Trophoblast cell (in vitro differentiated cells and primary cell): ENCODE measurements around the gene BEND6.
A peak's percentile ranks its signal among the peaks of the same experiment; 100 is the strongest.
"Not testable (repeated sequence)": the region's sequence is repeated elsewhere in the genome, so short reads cannot be mapped to it uniquely, and the experiment has no call there.

Source experiments
- DNase-seq, 2 donors: peaks; one replicate each; pipeline ENCODE4 v3.0.0-alpha.2; 2016
- H2AFZ ChIP-seq: 2 replicates; pipeline ENCODE4 v1.6.1; 2013; ENCODE audit warnings: low read length, moderate library complexity, mild to moderate bottlenecking; ENCODE audit not compliant: insufficient read depth, poor library complexity
- H2AK5ac ChIP-seq: 2 replicates; pipeline ENCODE4 v1.6.1; 2013; ENCODE audit warnings: mild to moderate bottlenecking, low read length
- H2BK120ac ChIP-seq: 2 replicates; pipeline ENCODE4 v1.6.1; 2013; ENCODE audit warnings: low read length, mild to moderate bottlenecking, moderate library complexity; ENCODE audit not compliant: insufficient read depth, poor library complexity
- H2BK12ac ChIP-seq: 2 replicates; pipeline ENCODE4 v1.6.1; 2013; ENCODE audit warnings: mild to moderate bottlenecking, low read length, moderate library complexity
- H2BK5ac ChIP-seq: 2 replicates; pipeline ENCODE4 v1.6.1; 2013; ENCODE audit warnings: low read length, low read depth, moderate library complexity, mild to moderate bottlenecking; ENCODE audit not compliant: poor library complexity
- H3K14ac ChIP-seq: 2 replicates; pipeline ENCODE4 v1.6.1; 2013; ENCODE audit warnings: mild to moderate bottlenecking, low read length
- H3K18ac ChIP-seq: 2 replicates; pipeline ENCODE4 v1.6.1; 2013; ENCODE audit warnings: mild to moderate bottlenecking, low read length
- H3K23ac ChIP-seq: 2 replicates; pipeline ENCODE4 v1.6.1; 2013; ENCODE audit warnings: low read length
- H3K27ac ChIP-seq: 2 replicates; pipeline ENCODE4 v1.5.1; 2013; ENCODE audit warnings: low read depth, mild to moderate bottlenecking, inconsistent platforms, low read length, moderate library complexity
- H3K27me3 ChIP-seq: 2 replicates; pipeline ENCODE4 v1.6.1; 2013; ENCODE audit warnings: inconsistent platforms, mild to moderate bottlenecking, low read length, moderate library complexity; ENCODE audit not compliant: insufficient read depth
- H3K36me3 ChIP-seq, 2 experiments: 1 replicate in 1 of 2; 2 replicates in 1 of 2; pipeline ENCODE4 v1.6.1; 2013; ENCODE audit warnings: low read length in 2 of 2, mild to moderate bottlenecking in 2 of 2, moderate library complexity in 1 of 2; ENCODE audit not compliant: insufficient read depth in 2 of 2, control insufficient read depth in 1 of 2
- H3K4ac ChIP-seq: 2 replicates; pipeline ENCODE4 v1.6.1; 2013; ENCODE audit warnings: low read depth, mild to moderate bottlenecking, low read length, moderate library complexity
- H3K4me1 ChIP-seq, 2 experiments: 1 replicate in 1 of 2; 2 replicates in 1 of 2; pipeline ENCODE4 v1.6.1; 2013; ENCODE audit warnings: low read length in 2 of 2, mild to moderate bottlenecking in 2 of 2, moderate library complexity in 1 of 2; ENCODE audit not compliant: insufficient read depth in 2 of 2, control insufficient read depth in 1 of 2
- H3K4me2 ChIP-seq: 2 replicates; pipeline ENCODE4 v1.6.1; 2013; ENCODE audit warnings: inconsistent platforms, mild to moderate bottlenecking, low read length, moderate library complexity
- H3K4me3 ChIP-seq: 2 replicates; pipeline ENCODE4 v1.5.1; 2013; ENCODE audit warnings: mild to moderate bottlenecking, low read depth, low read length, inconsistent platforms
- H3K79me1 ChIP-seq: one replicate; pipeline ENCODE4 v1.6.1; 2013; ENCODE audit warnings: low read length
- H3K79me2 ChIP-seq: 2 replicates; pipeline ENCODE4 v1.6.1; 2013; ENCODE audit warnings: low read length, mild to moderate bottlenecking; ENCODE audit not compliant: control insufficient read depth, insufficient read depth, poor library complexity
- H3K9ac ChIP-seq: 2 replicates; pipeline ENCODE4 v1.6.1; 2013; ENCODE audit warnings: mild to moderate bottlenecking, low read length
- H3K9me3 ChIP-seq: 2 replicates; pipeline ENCODE4 v1.6.1; 2013; ENCODE audit warnings: low read depth, mild to moderate bottlenecking, control low read depth, inconsistent platforms, low read length; ENCODE audit not compliant: insufficient read depth
- H4K12ac ChIP-seq: 2 replicates; pipeline ENCODE4 v1.6.1; 2013; ENCODE audit warnings: low read depth, mild to moderate bottlenecking, low read length, moderate library complexity
- H4K8ac ChIP-seq: 2 replicates; pipeline ENCODE4 v1.6.1; 2013; ENCODE audit warnings: low read depth, mild to moderate bottlenecking, low read length, moderate library complexity
- H4K91ac ChIP-seq: one replicate; pipeline ENCODE4 v1.6.1; 2013; ENCODE audit warnings: low read depth, mild to moderate bottlenecking, low read length, moderate library complexity
- WGBS: extraction: QIAGEN DNeasy Blood & Tissue Kit; methylation state at CpG from one replicate; pipeline ENCODE4 v1.1.7; 2013; ENCODE audit warnings: missing lambda C conversion rate; ENCODE audit not compliant: insufficient read length, insufficient coverage; ENCODE audit errors: extremely low coverage; 5-methylcytosine and 5-hydroxymethylcytosine counted together

BEND6 gene

GRCh38 chr6:57047257-57047585 is 92.3 kb downstream of the BEND6 start:
- no CpG with 5 or more reads among the region's 5 CpGs for WGBS
- not testable (repeated sequence) for H3K9me3 ChIP-seq, H2BK12ac ChIP-seq, H3K4ac ChIP-seq, H2BK120ac ChIP-seq, H3K4me3 ChIP-seq, H3K23ac ChIP-seq, H4K8ac ChIP-seq, H2AFZ ChIP-seq, DNase-seq, H3K27ac ChIP-seq, H3K79me1 ChIP-seq, H2BK5ac ChIP-seq, H3K9ac ChIP-seq, H4K12ac ChIP-seq, H3K18ac ChIP-seq, H4K91ac ChIP-seq, H3K4me1 ChIP-seq, H3K14ac ChIP-seq, H3K4me2 ChIP-seq, H3K79me2 ChIP-seq, H2AK5ac ChIP-seq, H3K27me3 ChIP-seq
- peaks cover 6 to 12% of the 10 kb centered on the region in 2 experiments for H3K36me3 ChIP-seq

GRCh38 chr6:57047859-57048258 is 93.0 kb downstream of the BEND6 start:
- H3K23ac ChIP-seq, H3K14ac ChIP-seq, H3K27ac ChIP-seq, DNase-seq, H2BK12ac ChIP-seq, H2BK120ac ChIP-seq, H3K4me3 ChIP-seq, H2AFZ ChIP-seq, H4K12ac ChIP-seq, H3K4me1 ChIP-seq, H3K18ac ChIP-seq, H3K9ac ChIP-seq, H3K4ac ChIP-seq, H2BK5ac ChIP-seq, H2AK5ac ChIP-seq, H4K8ac ChIP-seq, H4K91ac ChIP-seq, H3K27me3 ChIP-seq, H3K79me2 ChIP-seq, H3K9me3 ChIP-seq, H3K79me1 ChIP-seq: not testable (repeated sequence)
- no CpG with 5 or more reads among the region's 6 CpGs for WGBS
- peaks cover 7 to 12% of the 10 kb centered on the region in 2 experiments for H3K36me3 ChIP-seq
- H3K4me2 ChIP-seq = peak overlapping the region; percentile 34

- Histone ChIP-seq H3K4me2 (no peak overlapping the region), H4K12ac (no peak overlapping the region), H3K27ac (no peak overlapping the region), H4K91ac (no peak overlapping the region), H3K23ac (no peak overlapping the region), H3K14ac (no peak overlapping the region), H3K79me1 (no peaks in the 10 kb centered on the region), H3K4ac (no peak overlapping the region), H3K36me3 (peaks cover 8 to 12% of the 10 kb centered on the region in 2 experiments), H3K9ac (no peak overlapping the region), H2BK120ac (no peak overlapping the region), H3K79me2 (no peaks in the 10 kb centered on the region), H3K18ac (no peak overlapping the region), H3K27me3 (no peaks in the 10 kb centered on the region), H2BK5ac (no peak overlapping the region), H3K4me3 (no peak overlapping the region), H3K9me3 (no peaks in the 10 kb centered on the region), H2AK5ac (no peak overlapping the region), H4K8ac (no peak overlapping the region), H2BK12ac (no peak overlapping the region), H3K4me1 (no peaks in the 10 kb centered on the region), H2AFZ (no peak overlapping the region)
- DNase-seq = no peak
- WGBS = no CpG with 5 or more reads among the region's 5 CpGs
Measured at GRCh38 chr6:57048577-57048976, 93.7 kb downstream of the BEND6 start.

GRCh38 chr6:57063847-57064246 is 108.9 kb downstream of the BEND6 start:
- Histone ChIP-seq H4K8ac (no peak overlapping the region), H4K12ac (no peak overlapping the region), H2AFZ (no peak overlapping the region), H3K4me2 (no peak overlapping the region), H2BK120ac (no peak overlapping the region), H3K4me1 (no peaks in the 10 kb centered on the region), H3K27me3 (no peaks in the 10 kb centered on the region), H2BK5ac (no peak overlapping the region), H3K4ac (no peak overlapping the region), H3K18ac (no peak overlapping the region), H3K23ac (no peak overlapping the region), H3K4me3 (no peak overlapping the region), H3K27ac (no peak overlapping the region), H3K36me3 (peaks cover 8 to 12% of the 10 kb centered on the region in 2 experiments), H3K79me2 (no peaks in the 10 kb centered on the region), H3K79me1 (no peaks in the 10 kb centered on the region), H2BK12ac (no peak overlapping the region), H4K91ac (no peak overlapping the region), H2AK5ac (no peak overlapping the region), H3K9ac (no peak overlapping the region), H3K14ac (no peak overlapping the region), H3K9me3 (no peaks in the 10 kb centered on the region)
- no peak for DNase-seq
- no CpG with 5 or more reads among the region's 3 CpGs for WGBS
